ENCODE data around the gene STARD8.

Gene STARD8

DNA sequence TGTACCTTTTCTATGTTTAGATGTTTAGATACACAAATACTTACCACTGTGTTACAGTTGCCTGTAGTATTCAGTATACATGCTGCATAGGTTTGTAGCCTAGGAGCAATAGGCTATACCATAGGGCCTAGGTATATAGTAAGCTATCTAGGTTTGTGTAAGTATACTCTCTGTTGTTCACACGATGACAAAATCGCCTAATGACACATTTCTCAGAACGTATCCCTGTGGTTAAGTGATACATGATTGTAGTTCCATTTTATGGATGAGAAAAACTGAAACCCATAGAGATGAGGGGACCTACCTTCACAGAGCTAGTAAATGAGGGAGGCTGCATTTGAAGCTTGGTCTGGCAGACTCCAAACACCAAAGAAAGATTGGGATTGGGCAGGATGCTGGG is 102.0 kb downstream of the STARD8 start:
- Histone ChIP-seq H3K27ac (ENCODE audit: low read depth, low read length, severe bottlenecking) (no peak overlapping the region), H3K4me3 (ENCODE audit: extremely low read depth, insufficient read depth, low read length, poor library complexity, severe bottlenecking) (no peak overlapping the region), H3K9me3 (ENCODE audit: control insufficient read depth, low read length) (no peaks in the 10 kb centered on the region), H3K4me1 (ENCODE audit: control insufficient read depth, insufficient read depth, low read length, poor library complexity, severe bottlenecking) (no peaks in the 10 kb centered on the region), H3K36me3 (ENCODE audit: control insufficient read depth, insufficient read depth, low read length) (no peaks in the 10 kb centered on the region)
- WGBS, 2 experiments (ENCODE audit: insufficient coverage in 2 of 2) = no CpG with 5 or more reads among the region's 3 CpGs

DNA sequence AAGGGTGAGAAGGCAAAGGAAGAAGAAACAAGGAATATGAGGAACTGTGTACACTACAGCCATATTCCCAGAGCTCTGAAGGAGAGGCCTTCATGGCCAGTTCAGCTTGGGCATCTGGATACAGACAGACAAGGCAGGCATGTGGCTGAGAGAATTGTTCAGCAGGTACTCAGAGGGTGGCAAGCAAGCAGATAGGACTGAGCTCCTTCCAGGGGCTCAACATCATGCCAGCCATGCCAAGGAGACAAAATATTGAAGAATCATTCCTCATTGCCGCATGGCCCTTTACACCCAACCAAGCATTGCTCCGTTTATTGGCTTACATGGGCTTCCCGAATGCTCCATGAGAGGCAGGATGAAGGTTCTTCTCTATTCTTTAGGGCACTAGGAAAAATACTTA is 102.8 kb downstream of the STARD8 start:
- H3K36me3 ChIP-seq (ENCODE audit: control insufficient read depth, insufficient read depth, low read length) = no peaks in the 10 kb centered on the region
- no peak overlapping the region for H3K4me3 ChIP-seq (ENCODE audit: extremely low read depth, insufficient read depth, low read length, poor library complexity, severe bottlenecking)
- H3K9me3 ChIP-seq (ENCODE audit: control insufficient read depth, low read length) = no peaks in the 10 kb centered on the region
- H3K4me1 ChIP-seq (ENCODE audit: control insufficient read depth, insufficient read depth, low read length, poor library complexity, severe bottlenecking) = no peaks in the 10 kb centered on the region
- H3K27ac ChIP-seq (ENCODE audit: low read depth, low read length, severe bottlenecking) = no peak overlapping the region
- WGBS, 2 experiments (ENCODE audit: insufficient coverage in 2 of 2) = no CpG with 5 or more reads among the region's 3 CpGs

DNA sequence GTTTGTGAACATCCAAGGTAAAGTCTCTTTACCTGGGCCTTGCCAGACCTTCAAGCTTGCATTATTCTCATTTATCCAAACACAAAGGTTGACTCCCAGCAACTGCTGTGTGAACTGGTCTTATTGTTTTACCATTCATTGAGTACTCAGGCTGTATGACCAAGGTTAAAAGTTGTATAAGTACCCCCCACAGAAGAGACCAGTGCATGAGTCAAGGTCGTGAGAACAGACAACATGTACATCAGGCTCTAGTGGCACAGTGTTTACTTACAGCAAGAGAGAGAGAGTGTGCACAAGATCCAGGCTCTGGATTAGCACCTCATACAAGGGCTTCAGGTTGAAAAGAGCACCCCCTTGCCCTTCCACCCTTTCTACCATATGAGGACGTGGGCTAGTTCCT is 103.9 kb downstream of the STARD8 start:
- 94% methylated on average over 2 of the region's 2 CpGs; no CpG with 5 or more reads in 1 of the 2 experiments for WGBS, 2 experiments (ENCODE audit: insufficient coverage in 2 of 2)
- Histone ChIP-seq H3K4me1 (ENCODE audit: control insufficient read depth, insufficient read depth, low read length, poor library complexity, severe bottlenecking) (no peaks in the 10 kb centered on the region), H3K9me3 (ENCODE audit: control insufficient read depth, low read length) (no peaks in the 10 kb centered on the region), H3K27ac (ENCODE audit: low read depth, low read length, severe bottlenecking) (no peak overlapping the region), H3K4me3 (ENCODE audit: extremely low read depth, insufficient read depth, low read length, poor library complexity, severe bottlenecking) (no peak overlapping the region), H3K36me3 (ENCODE audit: control insufficient read depth, insufficient read depth, low read length) (no peaks in the 10 kb centered on the region)

DNA sequence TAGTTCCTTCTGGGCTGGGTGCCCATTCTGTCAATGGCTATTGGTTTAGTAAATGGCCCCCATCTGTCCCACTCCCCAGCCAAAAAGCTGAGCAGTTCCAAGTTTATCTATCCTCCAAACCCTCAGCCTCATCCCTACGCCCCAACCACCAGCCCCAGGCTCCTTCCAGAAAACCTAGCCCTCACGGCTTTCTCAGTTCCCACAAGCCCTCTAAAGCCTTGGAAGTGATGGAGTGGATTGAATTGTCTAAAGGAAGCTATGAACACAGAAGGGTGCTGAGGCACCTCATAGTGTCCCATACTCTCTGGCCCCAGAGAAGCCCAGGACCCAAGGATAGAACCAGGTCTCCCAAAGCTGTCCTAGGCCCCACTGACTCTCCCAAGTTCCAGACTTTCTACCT is 105.8 kb downstream of the STARD8 start:
- no CpG with 5 or more reads among the region's 2 CpGs for WGBS, 2 experiments (ENCODE audit: insufficient coverage in 2 of 2)
- no peak overlapping the region for H3K27ac ChIP-seq (ENCODE audit: low read depth, low read length, severe bottlenecking)
- H3K4me1 ChIP-seq (ENCODE audit: control insufficient read depth, insufficient read depth, low read length, poor library complexity, severe bottlenecking) = no peaks in the 10 kb centered on the region
- no peak overlapping the region for H3K4me3 ChIP-seq (ENCODE audit: extremely low read depth, insufficient read depth, low read length, poor library complexity, severe bottlenecking)
- no peaks in the 10 kb centered on the region for H3K36me3 ChIP-seq (ENCODE audit: control insufficient read depth, insufficient read depth, low read length)
- no peaks in the 10 kb centered on the region for H3K9me3 ChIP-seq (ENCODE audit: control insufficient read depth, low read length)

DNA sequence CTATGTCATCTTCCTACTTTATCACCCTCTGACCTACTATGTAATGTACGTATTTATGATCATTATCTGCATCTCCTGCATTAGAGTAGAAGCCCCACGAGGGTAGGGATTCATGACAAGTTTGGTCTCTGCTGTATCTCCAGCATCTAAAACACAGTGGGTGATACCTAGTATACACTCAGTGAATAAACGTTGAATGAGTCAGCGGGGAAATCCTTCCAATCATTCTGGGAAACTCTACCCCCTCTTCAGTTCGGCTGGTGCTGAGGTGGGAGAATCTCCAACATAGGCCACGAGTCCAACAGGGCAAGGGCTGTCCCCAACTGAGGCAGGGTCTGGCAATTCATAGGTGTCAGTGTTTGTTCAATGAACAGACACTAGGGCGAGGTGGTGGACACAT is 106.9 kb downstream of the STARD8 start:
- Histone ChIP-seq H3K9me3 (ENCODE audit: control insufficient read depth, low read length) (no peaks in the 10 kb centered on the region), H3K4me1 (ENCODE audit: control insufficient read depth, insufficient read depth, low read length, poor library complexity, severe bottlenecking) (no peaks in the 10 kb centered on the region), H3K4me3 (ENCODE audit: extremely low read depth, insufficient read depth, low read length, poor library complexity, severe bottlenecking) (no peak overlapping the region), H3K36me3 (ENCODE audit: control insufficient read depth, insufficient read depth, low read length) (no peaks in the 10 kb centered on the region), H3K27ac (ENCODE audit: low read depth, low read length, severe bottlenecking) (no peak overlapping the region)
- 90% methylated on average over 2 of the region's 7 CpGs; no CpG with 5 or more reads in 1 of the 2 experiments for WGBS, 2 experiments (ENCODE audit: insufficient coverage in 2 of 2)

DNA sequence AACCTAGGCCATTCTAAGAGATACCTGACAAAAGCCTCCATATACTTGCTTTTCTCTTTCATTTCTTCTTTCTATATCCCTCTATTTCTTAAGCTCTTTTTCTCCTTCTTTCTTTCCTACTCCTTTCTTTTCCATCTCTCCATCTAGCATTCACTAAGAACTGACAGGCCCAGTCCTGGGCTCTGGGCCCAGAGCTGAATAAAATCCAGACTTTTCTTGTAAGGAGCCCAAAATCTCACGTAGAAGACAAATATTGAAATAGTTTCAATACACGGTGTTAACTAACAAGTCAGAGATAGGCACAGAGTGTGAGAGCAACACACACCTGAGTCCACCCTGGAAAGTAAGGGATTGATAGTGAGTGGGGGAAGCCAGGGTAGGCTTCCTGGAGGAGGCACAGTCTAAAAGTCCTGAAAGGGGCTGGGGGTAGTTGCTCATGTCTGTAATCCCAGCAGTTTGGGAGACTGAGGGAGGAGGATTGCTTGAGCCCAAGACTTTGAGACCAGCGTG is 108.2 kb downstream of the STARD8 start:
- Histone ChIP-seq H3K27ac (ENCODE audit: low read depth, low read length, severe bottlenecking) (no peak overlapping the region), H3K4me3 (ENCODE audit: extremely low read depth, insufficient read depth, low read length, poor library complexity, severe bottlenecking) (no peak overlapping the region), H3K4me1 (ENCODE audit: control insufficient read depth, insufficient read depth, low read length, poor library complexity, severe bottlenecking) (no peaks in the 10 kb centered on the region), H3K36me3 (ENCODE audit: control insufficient read depth, insufficient read depth, low read length) (no peaks in the 10 kb centered on the region), H3K9me3 (ENCODE audit: control insufficient read depth, low read length) (no peaks in the 10 kb centered on the region)
- 79 to 100% methylated on average over 1 to 2 of the region's 3 CpGs for WGBS, 2 experiments (ENCODE audit: insufficient coverage in 2 of 2)

DNA sequence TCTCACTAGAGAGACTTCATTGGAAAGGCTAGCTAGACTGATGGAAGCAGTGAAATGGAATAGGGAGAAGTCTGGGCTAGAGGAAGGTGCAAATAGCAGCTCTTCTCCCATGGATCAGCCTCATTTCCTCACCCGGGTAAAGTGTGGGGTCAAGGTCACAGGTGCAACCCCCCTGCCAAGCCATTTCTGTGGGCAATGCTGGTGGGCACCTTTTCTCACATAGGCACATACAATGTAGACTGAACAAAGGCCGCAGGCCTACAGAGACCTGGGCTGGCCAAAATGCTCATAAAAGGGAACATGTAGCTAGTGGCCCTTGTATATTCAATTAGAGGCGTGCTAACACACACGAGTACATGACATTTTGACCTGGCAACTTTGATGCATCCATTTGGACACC is 109.9 kb downstream of the STARD8 start:
- WGBS, 2 experiments (ENCODE audit: insufficient coverage in 2 of 2) = 83% methylated on average over 2 of the region's 4 CpGs; no CpG with 5 or more reads in 1 of the 2 experiments
- Histone ChIP-seq H3K9me3 (ENCODE audit: control insufficient read depth, low read length) (no peaks in the 10 kb centered on the region), H3K4me3 (ENCODE audit: extremely low read depth, insufficient read depth, low read length, poor library complexity, severe bottlenecking) (no peak overlapping the region), H3K27ac (ENCODE audit: low read depth, low read length, severe bottlenecking) (no peak overlapping the region), H3K4me1 (ENCODE audit: control insufficient read depth, insufficient read depth, low read length, poor library complexity, severe bottlenecking) (no peaks in the 10 kb centered on the region), H3K36me3 (ENCODE audit: control insufficient read depth, insufficient read depth, low read length) (no peaks in the 10 kb centered on the region)

DNA sequence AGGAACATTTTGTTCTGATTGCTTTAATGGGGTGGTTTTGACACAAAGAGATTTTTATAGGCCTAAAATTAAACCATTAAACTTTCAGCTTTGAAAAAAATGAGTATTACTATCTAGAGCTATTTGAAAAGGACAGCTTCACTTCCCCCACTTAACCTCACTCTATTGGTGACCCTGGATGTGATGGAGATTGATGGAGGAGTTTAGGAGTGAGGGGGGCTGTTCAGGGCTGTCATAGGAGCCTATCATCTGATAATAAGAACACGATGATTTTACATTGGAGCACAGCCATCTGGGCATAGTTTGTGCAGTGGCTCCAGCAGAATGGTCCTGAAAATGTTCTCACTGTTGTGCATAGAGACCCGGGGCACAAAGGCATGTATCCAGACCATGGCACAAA is 110.3 kb downstream of the STARD8 start:
- H3K4me1 ChIP-seq (ENCODE audit: control insufficient read depth, insufficient read depth, low read length, poor library complexity, severe bottlenecking) = no peaks in the 10 kb centered on the region
- 85% methylated on average over 2 of the region's 2 CpGs; no CpG with 5 or more reads in 1 of the 2 experiments for WGBS, 2 experiments (ENCODE audit: insufficient coverage in 2 of 2)

DNA sequence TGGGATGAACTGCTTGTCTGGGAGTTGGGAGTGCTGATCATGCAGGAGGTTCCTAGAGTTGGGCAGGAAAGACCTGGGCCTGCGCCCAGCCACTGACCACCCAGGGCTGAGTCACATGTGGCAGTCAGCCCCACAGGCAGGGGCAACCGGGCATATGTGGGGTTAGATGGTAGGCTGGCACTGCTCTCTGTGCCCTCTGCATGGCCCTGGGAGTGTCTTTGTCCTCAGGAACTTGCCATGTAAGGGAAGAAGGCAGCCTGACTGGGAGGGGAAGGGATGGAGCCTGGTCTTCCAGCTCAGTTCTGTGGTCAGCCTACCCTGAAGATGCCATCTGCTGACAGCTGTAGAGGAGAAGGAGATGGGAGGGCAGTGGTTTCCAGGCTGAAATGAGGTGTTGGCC is 111.2 kb downstream of the STARD8 start:
- H3K9me3 ChIP-seq (ENCODE audit: control insufficient read depth, low read length) = no peaks in the 10 kb centered on the region
- H3K4me1 ChIP-seq (ENCODE audit: control insufficient read depth, insufficient read depth, low read length, poor library complexity, severe bottlenecking) = no peaks in the 10 kb centered on the region
- no peak overlapping the region for H3K27ac ChIP-seq (ENCODE audit: low read depth, low read length, severe bottlenecking)
- no peak overlapping the region for H3K4me3 ChIP-seq (ENCODE audit: extremely low read depth, insufficient read depth, low read length, poor library complexity, severe bottlenecking)
- WGBS, 2 experiments (ENCODE audit: insufficient coverage in 2 of 2) = 100% methylated on average over 1 of the region's 2 CpGs
- no peaks in the 10 kb centered on the region for H3K36me3 ChIP-seq (ENCODE audit: control insufficient read depth, insufficient read depth, low read length)

More for the DNA sequence above, 110.3 kb downstream of the STARD8 start:
- Histone ChIP-seq H3K4me3 (ENCODE audit: extremely low read depth, insufficient read depth, low read length, poor library complexity, severe bottlenecking) (no peak overlapping the region), H3K9me3 (ENCODE audit: control insufficient read depth, low read length) (no peaks in the 10 kb centered on the region), H3K36me3 (ENCODE audit: control insufficient read depth, insufficient read depth, low read length) (no peaks in the 10 kb centered on the region), H3K27ac (ENCODE audit: low read depth, low read length, severe bottlenecking) (no peak overlapping the region)

DNA sequence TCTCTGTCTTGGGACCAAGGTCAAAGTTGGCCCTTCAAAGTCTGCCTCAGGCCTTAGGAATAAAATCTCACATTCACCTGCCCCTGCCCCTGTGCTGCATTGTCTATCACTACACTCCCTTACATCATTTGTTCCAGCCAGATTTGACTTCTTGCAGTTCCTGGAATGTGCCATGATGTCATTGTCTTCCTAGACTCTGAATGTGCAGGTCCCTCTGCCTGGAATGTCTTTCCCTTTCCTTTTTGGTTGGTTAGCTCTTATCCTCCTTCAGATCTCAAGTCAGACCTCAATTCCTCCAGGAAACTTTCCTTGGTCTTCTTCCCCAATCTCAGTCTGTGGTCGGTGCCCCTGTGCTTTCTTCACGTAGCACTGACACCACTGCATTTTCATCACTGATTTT is 113.6 kb downstream of the STARD8 start:
- H3K4me1 ChIP-seq (ENCODE audit: control insufficient read depth, insufficient read depth, low read length, poor library complexity, severe bottlenecking) = no peaks in the 10 kb centered on the region
- no peak overlapping the region for H3K4me3 ChIP-seq (ENCODE audit: extremely low read depth, insufficient read depth, low read length, poor library complexity, severe bottlenecking)
- no CpG with 5 or more reads among the region's 2 CpGs for WGBS, 2 experiments (ENCODE audit: insufficient coverage in 2 of 2)
- H3K9me3 ChIP-seq (ENCODE audit: control insufficient read depth, low read length) = no peaks in the 10 kb centered on the region
- no peaks in the 10 kb centered on the region for H3K36me3 ChIP-seq (ENCODE audit: control insufficient read depth, insufficient read depth, low read length)
- H3K27ac ChIP-seq (ENCODE audit: low read depth, low read length, severe bottlenecking) = no peak overlapping the region

DNA sequence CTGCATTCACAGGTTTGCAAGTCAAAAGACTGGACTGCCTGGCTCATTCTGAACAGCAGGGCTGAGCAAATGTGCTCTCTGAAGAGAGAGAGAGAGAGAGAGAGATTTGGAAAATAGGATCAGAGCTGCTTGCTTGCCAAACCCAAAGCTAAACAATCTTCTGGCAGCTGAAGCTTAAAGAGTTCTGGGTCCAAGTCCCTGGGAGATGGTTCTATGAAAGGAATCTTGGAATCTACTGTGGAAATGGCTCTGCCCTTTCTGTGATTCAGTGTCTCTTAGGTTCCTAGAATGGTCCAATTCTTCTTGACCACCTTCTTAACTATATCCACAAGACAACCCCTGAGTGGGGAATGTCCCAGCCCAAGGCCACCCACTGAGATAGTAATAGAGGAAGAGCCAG is 115.3 kb downstream of the STARD8 start:
- H3K4me1 ChIP-seq (ENCODE audit: control insufficient read depth, insufficient read depth, low read length, poor library complexity, severe bottlenecking) = no peaks in the 10 kb centered on the region
- no peak overlapping the region for H3K4me3 ChIP-seq (ENCODE audit: extremely low read depth, insufficient read depth, low read length, poor library complexity, severe bottlenecking)
- no peak overlapping the region for H3K27ac ChIP-seq (ENCODE audit: low read depth, low read length, severe bottlenecking)
- no peaks in the 10 kb centered on the region for H3K9me3 ChIP-seq (ENCODE audit: control insufficient read depth, low read length)
- H3K36me3 ChIP-seq (ENCODE audit: control insufficient read depth, insufficient read depth, low read length) = no peaks in the 10 kb centered on the region
